SH-SY5Y (cell line): ENCODE results near the gene TIMM10B.

Experiments
- GATA2 ChIP-seq: IDR thresholded peaks from 2 replicates; pipeline ENCODE4 v1.6.1; 2011; ENCODE audit warnings: mild to moderate bottlenecking, low read depth, low read length
- GATA3 ChIP-seq: IDR thresholded peaks from 2 replicates; pipeline ENCODE4 v1.6.1; 2011; ENCODE audit warnings: low read depth, mild to moderate bottlenecking, low read length, moderate library complexity

DNA sequence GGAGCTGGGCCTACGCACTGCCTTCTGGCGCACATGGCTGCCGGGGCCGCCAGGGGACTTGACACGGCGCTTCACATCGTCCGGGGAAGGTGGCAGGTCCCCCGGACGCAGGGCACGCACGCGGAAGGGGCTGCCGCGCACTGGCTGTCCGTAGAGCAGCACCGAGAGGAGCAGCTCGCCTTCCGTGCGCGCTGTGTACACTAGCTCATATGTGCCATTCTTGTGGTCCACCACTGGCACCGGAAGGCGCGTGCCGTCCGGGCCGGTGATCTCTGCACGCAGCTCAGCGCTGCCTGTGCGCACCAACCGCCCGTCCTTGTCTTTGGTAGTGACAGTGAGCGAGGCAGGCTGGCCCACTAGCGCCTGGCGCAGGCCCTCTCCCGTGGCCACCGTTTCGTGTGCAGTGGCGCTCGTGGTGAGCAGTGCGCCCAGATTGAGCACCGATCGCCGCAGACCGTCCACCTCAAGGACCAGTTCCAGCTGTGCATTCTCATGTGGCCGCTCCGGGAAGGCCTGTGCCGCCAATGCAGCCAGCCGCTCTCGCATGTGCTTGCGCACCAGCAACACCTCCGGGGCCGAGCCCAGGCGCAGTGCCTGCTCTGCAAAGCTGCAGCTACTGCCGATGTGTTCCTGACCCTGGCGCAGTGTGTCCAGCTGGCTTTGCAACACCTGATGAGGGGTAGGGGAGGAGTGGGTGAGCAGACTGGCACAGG lies 24.8 kb upstream of the TIMM10B start:
- no peak for TF ChIP-seq GATA3
- TF ChIP-seq GATA2 = no peak
